Liver (tissue), 3 donors: ENCODE data around the gene PABPN1L.

ENCODE experiments used
- CTCF ChIP-seq: fragments of 150-350 bp; IDR thresholded peaks from 2 replicates; pipeline ENCODE4 v1.5.1; 2017; ENCODE audit warnings: improper control_type of control experiment, low read depth, low read length; ENCODE audit not compliant: missing input control
- RAD21 ChIP-seq, 2 donors: IDR thresholded peaks; 2 replicates each; pipeline ENCODE4 v1.6.1; 2016; ENCODE audit warnings: antibody characterized with exemption in 2 of 2, mild to moderate bottlenecking in 2 of 2
- YY1 ChIP-seq: IDR thresholded peaks from 2 replicates; pipeline ENCODE4 v1.6.1; 2016; ENCODE audit warnings: antibody characterized with exemption, mild to moderate bottlenecking
- donor health status: healthy.
- donor health status: healthy.

- TF ChIP-seq YY1 (no peak), CTCF (no peak), RAD21 (IDR thresholded peaks at IDR 0.05) (no peak)
Measured at GRCh38 chr16:88838566-88838965, 27.9 kb downstream of the PABPN1L start.
